ENCODE measurements around the gene USP13. TPM values are rescaled to one million over a fixed set of nuclear protein-coding genes. Genes with fewer than 3 reads are reported as not detected.

The USP13 gene
- total and polyA plus RNA-seq, 2 of the 4 experiments (the other 2 are of a cell fraction): 9.2 to 18.1 TPM

DNA sequence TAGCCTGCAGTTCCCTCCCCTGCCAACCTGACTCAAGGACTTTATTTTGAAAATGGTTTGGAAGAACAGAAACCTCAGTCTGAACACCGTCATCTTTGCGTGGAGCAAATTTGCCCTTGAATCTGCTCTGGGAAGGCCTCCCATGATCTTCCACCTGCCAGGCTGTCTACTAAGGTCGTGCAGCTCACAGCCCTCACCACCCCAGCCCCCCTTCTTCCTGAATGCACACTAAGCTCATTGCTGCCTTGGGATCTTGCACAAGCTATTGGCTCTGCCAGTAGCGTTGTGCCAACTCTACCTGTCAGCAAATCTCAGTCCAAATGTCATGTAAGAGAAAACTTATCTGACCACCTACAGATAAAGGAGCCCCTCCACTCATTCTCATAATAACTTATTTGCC is 141.5 kb downstream of the USP13 start:
- no peak overlapping the region for H2BK15ac ChIP-seq (ENCODE audit: low read depth, low read length)
- no peak overlapping the region for H4K5ac ChIP-seq (ENCODE audit: low read depth, low read length)
- dilution Hi-C loops (cut with HindIII; ENCODE audit: low sequenced_read_pairs, unreplicated experiment) (no loop called here), intact Hi-C loops (cut with micrococcal nuclease) (no loop called here), in situ Hi-C loops (cut with MboI; ENCODE audit: low sequenced_read_pairs) (no loop called here)
- H3K4me3 ChIP-seq (ENCODE audit: insufficient read depth, low read depth, low read length): no peak overlapping the region
- no peak overlapping the region for H3K4me2 ChIP-seq (ENCODE audit: low read depth, low read length)
- ChIA-PET POLR2A (ENCODE audit: unreplicated experiment) (no interaction called here), CTCF (no interaction called here)
- no peak overlapping the region for H3K14ac ChIP-seq (replicated peaks; ENCODE audit: low read depth, low read length)
- no peak overlapping the region for H2BK20ac ChIP-seq (ENCODE audit: low read depth, low read length)
- H2AK5ac ChIP-seq (ENCODE audit: low read depth, low read length): no peak overlapping the region
- no peak overlapping the region for H3K4ac ChIP-seq (ENCODE audit: low read depth, low read length)
- H3K23ac ChIP-seq (ENCODE audit: low read depth, low read length): no peak overlapping the region
- no peak overlapping the region for H4K8ac ChIP-seq (ENCODE audit: low read depth in 2 of 2, low read length in 2 of 2)
- no peaks in the 10 kb centered on the region for H3K9me1 ChIP-seq (ENCODE audit: insufficient read depth, low read length)
- no peak overlapping the region for H2AK9ac ChIP-seq (replicated peaks; ENCODE audit: low read depth, low read length, poor library complexity)
- TF ChIP-seq RCOR1 (IDR thresholded peaks at IDR 0.05; ENCODE audit: insufficient replicate concordance, low read length) (no peak), RFX5 (IDR thresholded peaks at IDR 0.05; ENCODE audit: low read depth, low read length) (no peak), RAD21 (IDR thresholded peaks at IDR 0.05; ENCODE audit: low read length) (no peak), SMC3 (IDR thresholded peaks at IDR 0.05; ENCODE audit: low read depth, low read length) (no peak), MXI1 (IDR thresholded peaks at IDR 0.05; ENCODE audit: borderline replicate concordance, low read depth, low read length) (no peak), POLR2A (IDR thresholded peaks at IDR 0.05; ENCODE audit: low read depth, low read length) (no peak)
- TF ChIP-seq, protein P1, sequence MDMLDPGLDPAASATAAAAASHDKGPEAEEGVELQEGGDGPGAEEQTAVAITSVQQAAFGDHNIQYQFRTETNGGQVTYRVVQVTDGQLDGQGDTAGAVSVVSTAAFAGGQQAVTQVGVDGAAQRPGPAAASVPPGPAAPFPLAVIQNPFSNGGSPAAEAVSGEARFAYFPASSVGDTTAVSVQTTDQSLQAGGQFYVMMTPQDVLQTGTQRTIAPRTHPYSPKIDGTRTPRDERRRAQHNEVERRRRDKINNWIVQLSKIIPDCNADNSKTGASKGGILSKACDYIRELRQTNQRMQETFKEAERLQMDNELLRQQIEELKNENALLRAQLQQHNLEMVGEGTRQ (IDR thresholded peaks at IDR 0.05; ENCODE audit: low read depth, low read length): no peak
- no peak overlapping the region for H3K27ac ChIP-seq (ENCODE audit: insufficient read depth, low read length)
- no peaks in the 10 kb centered on the region for H3K27me3 ChIP-seq (ENCODE audit: control insufficient read depth, insufficient read depth, low read length)
- 100% methylated on average over 1 of the region's 4 CpGs; no CpG with 5 or more reads in 1 of the 2 experiments for WGBS, 2 experiments (ENCODE audit: extremely low coverage in 2 of 2, insufficient read length in 1 of 2)
- no peaks in the 10 kb centered on the region for H4K20me1 ChIP-seq (ENCODE audit: insufficient read depth, low read length)
- no peaks in the 10 kb centered on the region for H3K9me3 ChIP-seq (ENCODE audit: control insufficient read depth, insufficient read depth, low read length)
- no peaks in the 10 kb centered on the region for H3K4me1 ChIP-seq (ENCODE audit: control insufficient read depth, insufficient read depth, low read length)
- H2AFZ ChIP-seq (replicated peaks; ENCODE audit: low read length, poor library complexity): no peak overlapping the region
- no peak for ATAC-seq (ENCODE audit: low read depth)
- no peaks in the 10 kb centered on the region for H3K79me1 ChIP-seq (ENCODE audit: low read depth in 1 of 2, low read length in 2 of 2)
- H4K91ac ChIP-seq (ENCODE audit: insufficient read depth, low read depth, low read length): no peak overlapping the region
- no peak for DNase-seq
- no peak overlapping the region for H2BK5ac ChIP-seq (ENCODE audit: low read depth, low read length, poor library complexity, severe bottlenecking)
- no peak overlapping the region for H3K18ac ChIP-seq (ENCODE audit: low read depth, low read length)
- H3K9ac ChIP-seq (ENCODE audit: low read depth, low read length): no peak overlapping the region
- no peak overlapping the region for H3K56ac ChIP-seq (ENCODE audit: extremely low read depth, insufficient read depth, low read length)
- H2BK120ac ChIP-seq (ENCODE audit: low read depth, low read length): no peak overlapping the region
- no peaks in the 10 kb centered on the region; the same call in 1 of the 2 replicates for H3K36me3 ChIP-seq (ENCODE audit: control insufficient read depth, insufficient read depth, low read length)
- no TSS peak for BruUV-seq (replicated peaks)
